ENCODE results near the gene TEFM.

DNA sequence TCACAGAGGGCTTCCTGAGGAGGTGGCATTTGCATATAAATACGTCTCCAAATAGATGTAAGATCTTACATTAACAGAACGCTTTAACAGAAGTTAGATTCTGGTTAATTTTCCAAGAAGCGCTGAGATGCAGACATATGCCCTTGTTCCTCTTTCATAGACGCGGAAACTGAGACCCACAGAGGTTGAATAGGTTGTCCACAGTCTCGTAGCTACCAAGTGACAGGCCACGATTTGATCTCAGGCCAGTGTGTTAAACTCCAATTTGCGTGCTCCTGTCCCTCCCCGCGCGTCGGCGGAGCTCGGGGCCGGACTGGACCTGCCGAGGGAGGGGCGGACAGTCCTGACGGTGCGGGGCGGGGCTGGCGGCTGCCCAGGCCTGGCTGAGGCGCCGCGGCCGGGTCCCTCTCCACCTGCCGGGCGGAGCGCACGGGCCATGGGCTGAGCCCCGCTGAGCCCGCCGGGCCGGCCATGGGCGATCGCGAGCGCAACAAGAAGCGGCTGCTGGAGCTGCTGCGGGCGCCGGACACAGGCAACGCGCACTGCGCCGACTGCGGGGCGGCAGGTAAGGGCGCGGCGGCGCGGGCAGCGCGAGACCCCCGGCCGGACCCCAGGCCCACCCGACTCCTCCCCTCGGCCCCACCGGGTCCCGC lies 15.6 kb upstream of the TEFM start, which contains the start of gene ADAP2:
- TF ChIP-seq, protein P1, sequence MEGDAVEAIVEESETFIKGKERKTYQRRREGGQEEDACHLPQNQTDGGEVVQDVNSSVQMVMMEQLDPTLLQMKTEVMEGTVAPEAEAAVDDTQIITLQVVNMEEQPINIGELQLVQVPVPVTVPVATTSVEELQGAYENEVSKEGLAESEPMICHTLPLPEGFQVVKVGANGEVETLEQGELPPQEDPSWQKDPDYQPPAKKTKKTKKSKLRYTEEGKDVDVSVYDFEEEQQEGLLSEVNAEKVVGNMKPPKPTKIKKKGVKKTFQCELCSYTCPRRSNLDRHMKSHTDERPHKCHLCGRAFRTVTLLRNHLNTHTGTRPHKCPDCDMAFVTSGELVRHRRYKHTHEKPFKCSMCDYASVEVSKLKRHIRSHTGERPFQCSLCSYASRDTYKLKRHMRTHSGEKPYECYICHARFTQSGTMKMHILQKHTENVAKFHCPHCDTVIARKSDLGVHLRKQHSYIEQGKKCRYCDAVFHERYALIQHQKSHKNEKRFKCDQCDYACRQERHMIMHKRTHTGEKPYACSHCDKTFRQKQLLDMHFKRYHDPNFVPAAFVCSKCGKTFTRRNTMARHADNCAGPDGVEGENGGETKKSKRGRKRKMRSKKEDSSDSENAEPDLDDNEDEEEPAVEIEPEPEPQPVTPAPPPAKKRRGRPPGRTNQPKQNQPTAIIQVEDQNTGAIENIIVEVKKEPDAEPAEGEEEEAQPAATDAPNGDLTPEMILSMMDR (IDR thresholded peaks at IDR 0.05): no peak
- TF ChIP-seq EP300 (IDR thresholded peaks at IDR 0.05): no peak
- no peak for TF ChIP-seq POLR2A (IDR thresholded peaks at IDR 0.05)
- TF ChIP-seq POLR2AphosphoS5 (IDR thresholded peaks at IDR 0.05): no peak
